ENCODE results near the gene TBC1D24.

The TBC1D24 gene

GRCh38 chr16:2507665-2508064, 32.7 kb downstream of the TBC1D24 start:
- no peak overlapping the region for H3K27ac ChIP-seq

GRCh38 chr16:2508722-2509400, 33.9 kb downstream of the TBC1D24 start:
- no peak overlapping the region for H3K27ac ChIP-seq
- TF ChIP-seq CTCF (conservative IDR thresholded peaks at IDR 0.05), result no peak

More at GRCh38 chr16:2507665-2508064, 32.7 kb downstream of the TBC1D24 start:
- TF ChIP-seq CTCF (conservative IDR thresholded peaks at IDR 0.05), result no peak

- no peak overlapping the region for H3K27ac ChIP-seq
- TF ChIP-seq CTCF (conservative IDR thresholded peaks at IDR 0.05), result no peak
These were observed 36.3 kb downstream of the TBC1D24 start for GRCh38 chr16:2511128-2511800.

- no peak overlapping the region for H3K27ac ChIP-seq
These were observed 37.2 kb downstream of the TBC1D24 start for GRCh38 chr16:2511996-2512734.

GRCh38 chr16:2512735-2513404, 37.9 kb downstream of the TBC1D24 start:
- TF ChIP-seq CTCF (conservative IDR thresholded peaks at IDR 0.05), result no peak
- peak overlapping the region; percentile 85 for H3K27ac ChIP-seq

More at GRCh38 chr16:2511996-2512734, 37.2 kb downstream of the TBC1D24 start:
- TF ChIP-seq CTCF (conservative IDR thresholded peaks at IDR 0.05), result no peak

GRCh38 chr16:2513405-2514332, 38.7 kb downstream of the TBC1D24 start, which contains the start of gene ATP6V0C:
Gene ATP6V0C, plus strand, starts transcription at chr16:2513952. Its CDS starts 152 bp downstream, at chr16:2514104.
- TF ChIP-seq CTCF (conservative IDR thresholded peaks at IDR 0.05), result no peak

More at GRCh38 chr16:2513405-2514332, 38.7 kb downstream of the TBC1D24 start, which contains the start of gene ATP6V0C:
- peak within 1 kb of the TSS; percentile 85 for H3K27ac ChIP-seq
